ENCODE data around the gene OR2B2.
"Not testable (repeated sequence)": the region's sequence is repeated elsewhere in the genome, so short reads cannot be mapped to it uniquely, and the experiment has no call there.

OR2B2 gene

DNA sequence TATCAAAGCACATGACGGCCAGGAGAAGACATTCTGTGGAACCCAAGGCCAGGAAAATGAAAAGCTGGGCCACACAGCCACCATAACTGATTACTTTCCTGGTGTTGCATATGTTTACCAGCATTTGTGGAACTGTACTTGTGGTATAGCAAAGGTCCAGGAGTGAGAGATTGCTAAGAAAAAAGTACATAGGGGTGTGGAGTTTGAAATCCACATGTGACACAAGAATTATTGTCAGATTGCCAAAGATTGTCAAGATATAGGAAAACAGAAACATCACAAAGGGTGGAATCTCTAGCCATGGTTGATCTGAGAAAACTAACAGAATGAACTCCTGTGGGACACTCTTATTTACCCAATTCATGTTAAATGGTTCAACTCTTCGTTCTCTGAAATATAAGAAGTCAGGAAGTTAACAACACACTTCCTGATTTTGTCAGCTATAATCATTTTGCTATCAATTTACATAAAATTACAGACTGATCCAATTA lies at the start of gene OR2B2:
TSS of gene OR2B2 (minus strand) at position 441 of the 491 bp plus-strand sequence. CDS start at position 364, 77 bp downstream.
- DNase-seq = no peak

DNA sequence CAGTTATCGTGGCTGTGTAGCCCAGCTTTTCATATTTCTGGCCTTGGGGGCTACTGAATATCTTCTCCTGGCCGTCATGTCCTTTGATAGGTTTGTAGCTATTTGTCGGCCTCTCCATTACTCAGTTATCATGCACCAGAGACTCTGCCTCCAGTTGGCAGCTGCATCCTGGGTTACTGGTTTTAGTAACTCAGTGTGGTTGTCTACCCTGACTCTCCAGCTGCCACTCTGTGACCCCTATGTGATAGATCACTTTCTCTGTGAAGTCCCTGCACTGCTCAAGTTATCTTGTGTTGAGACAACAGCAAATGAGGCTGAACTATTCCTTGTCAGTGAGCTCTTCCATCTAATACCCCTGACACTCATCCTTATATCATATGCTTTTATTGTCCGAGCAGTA lies 45.3 kb upstream of the OR2B2 start:
- no peak for DNase-seq

DNA sequence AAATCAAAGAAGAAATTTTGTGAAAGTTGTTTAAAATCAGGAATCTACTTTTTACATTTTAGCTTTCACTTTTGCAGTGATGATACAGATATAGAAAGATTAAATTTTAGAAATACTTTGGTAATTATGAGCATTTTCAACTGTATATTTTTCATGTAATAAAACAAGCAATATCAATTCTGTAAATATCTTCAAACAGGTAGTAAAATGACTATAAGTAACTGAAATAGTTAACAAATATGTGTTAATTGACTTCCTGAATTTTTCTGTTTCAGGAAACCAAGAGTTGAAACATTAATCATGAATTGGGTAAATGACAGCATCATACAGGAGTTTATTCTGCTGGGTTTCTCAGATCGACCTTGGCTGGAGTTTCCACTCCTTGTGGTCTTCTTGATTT lies 44.7 kb upstream of the OR2B2 start, which contains the start of gene OR2B6:
TSS of gene OR2B6 (plus strand) at position 301 of the 400 bp plus-strand sequence. CDS start at position 301, 0 bp downstream.
- DNase-seq = no peak

GRCh38 chr6:27951040-27951439 lies 38.8 kb upstream of the OR2B2 start:
- no peak for DNase-seq

DNA sequence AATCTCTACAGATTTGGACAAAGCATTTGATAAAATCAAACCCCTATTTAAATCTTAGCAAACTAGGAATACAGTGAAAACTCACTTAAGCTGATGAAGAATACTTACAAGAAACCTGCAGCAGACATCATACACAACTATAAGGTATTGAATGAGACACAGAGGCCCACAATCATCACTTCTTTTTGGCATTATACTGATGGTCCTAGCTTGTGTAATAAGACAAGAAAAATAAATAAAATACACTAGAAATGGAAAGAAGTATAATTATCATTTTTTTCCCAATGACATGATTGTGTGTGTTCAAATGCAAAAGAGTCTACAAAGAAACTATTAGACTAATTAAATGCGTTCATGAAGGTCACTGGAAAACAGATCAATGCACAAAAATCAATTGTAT lies 36.0 kb upstream of the OR2B2 start:
- no peak for DNase-seq

DNA sequence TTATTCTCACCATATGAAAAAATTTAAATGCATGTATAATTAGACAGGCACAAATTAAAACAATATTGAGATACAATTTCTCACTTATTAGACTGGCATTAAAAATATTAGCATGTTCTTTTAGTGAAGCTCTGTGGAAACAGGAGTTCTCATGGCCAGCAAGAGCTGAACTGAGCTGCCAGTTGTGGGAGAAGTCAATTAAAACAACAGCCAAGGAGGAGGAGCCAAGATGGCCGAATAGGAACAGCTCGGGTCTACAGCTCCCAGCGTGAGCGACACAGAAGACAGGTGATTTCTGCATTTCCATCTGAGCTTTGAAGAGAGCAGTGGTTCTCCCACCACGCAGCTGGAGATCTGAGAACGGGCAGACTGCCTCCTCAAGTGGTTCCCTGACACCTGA lies 30.9 kb upstream of the OR2B2 start:
- DNase-seq = not testable (repeated sequence)

GRCh38 chr6:27940766-27941165 lies 28.6 kb upstream of the OR2B2 start:
- no peak for DNase-seq

- no peak for DNase-seq
These were observed 19.0 kb upstream of the OR2B2 start for GRCh38 chr6:27931209-27931608.

GRCh38 chr6:27929930-27930329 lies 17.7 kb upstream of the OR2B2 start:
- not testable (repeated sequence) for DNase-seq

- DNase-seq = not testable (repeated sequence)
These were observed 15.8 kb upstream of the OR2B2 start for GRCh38 chr6:27928041-27928440.

DNA sequence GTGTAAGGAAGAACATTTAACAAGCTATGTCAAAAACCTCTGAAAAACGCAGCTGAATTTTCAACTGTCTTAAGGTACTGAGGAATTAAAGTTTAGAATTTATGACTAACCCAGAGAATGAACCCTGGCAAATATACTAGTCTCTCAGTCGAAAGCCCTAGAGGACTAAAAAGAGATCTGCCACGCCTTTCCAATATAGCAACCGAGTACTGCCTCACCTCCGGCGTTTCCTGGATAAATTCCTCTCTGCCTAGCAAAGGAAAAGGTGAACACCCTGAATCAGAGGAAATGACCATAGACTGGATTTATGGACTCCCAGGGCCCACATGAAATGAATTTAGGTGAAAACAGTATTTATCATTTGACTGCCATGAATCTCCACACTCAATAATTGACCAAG lies 12.0 kb upstream of the OR2B2 start:
- DNase-seq = no peak

GRCh38 chr6:27922949-27923348 lies 10.8 kb upstream of the OR2B2 start:
- no peak for DNase-seq

DNA sequence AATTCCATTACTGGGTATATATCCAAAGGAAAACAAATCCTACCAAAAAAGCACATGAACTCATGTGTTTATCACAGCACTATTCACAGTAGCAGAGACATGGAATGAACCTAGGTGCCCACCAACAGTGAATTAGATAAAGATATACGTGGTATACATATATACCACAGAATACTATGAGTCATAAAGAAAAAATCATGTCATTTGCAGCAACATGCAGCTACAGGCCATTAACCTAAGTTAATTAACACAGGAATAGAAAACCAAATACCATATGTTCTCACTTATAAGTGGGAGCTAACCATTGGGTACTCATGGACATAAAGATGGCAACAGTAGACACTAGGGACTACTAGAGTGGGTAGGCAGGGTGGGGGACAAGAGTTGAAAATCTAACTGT lies 4.2 kb downstream of the OR2B2 start:
- no peak for DNase-seq

GRCh38 chr6:27902335-27903314 lies 9.6 kb downstream of the OR2B2 start:
- DNase-seq = peak; percentile 81

GRCh38 chr6:27901801-27902200 lies 10.4 kb downstream of the OR2B2 start:
- no peak for DNase-seq

DNA sequence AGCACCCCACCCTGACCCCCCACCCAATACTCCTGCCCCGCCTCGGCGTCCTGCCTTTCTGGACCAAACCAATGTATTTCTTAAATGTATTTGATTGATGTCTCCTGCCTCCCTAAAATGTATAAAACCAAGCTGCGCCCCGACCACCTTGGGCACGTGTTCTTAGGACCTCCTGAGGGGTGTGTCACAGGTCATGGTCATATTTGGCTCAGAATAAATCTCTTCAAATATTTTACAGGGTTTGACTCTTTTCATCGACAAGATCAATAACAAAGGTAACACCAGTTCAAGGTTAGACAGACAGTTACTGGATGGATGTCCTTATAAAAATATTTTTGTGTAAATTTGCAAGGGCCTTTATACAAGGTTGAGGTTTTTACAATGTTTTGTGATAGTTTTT lies 12.0 kb downstream of the OR2B2 start:
- DNase-seq = not testable (repeated sequence)

DNA sequence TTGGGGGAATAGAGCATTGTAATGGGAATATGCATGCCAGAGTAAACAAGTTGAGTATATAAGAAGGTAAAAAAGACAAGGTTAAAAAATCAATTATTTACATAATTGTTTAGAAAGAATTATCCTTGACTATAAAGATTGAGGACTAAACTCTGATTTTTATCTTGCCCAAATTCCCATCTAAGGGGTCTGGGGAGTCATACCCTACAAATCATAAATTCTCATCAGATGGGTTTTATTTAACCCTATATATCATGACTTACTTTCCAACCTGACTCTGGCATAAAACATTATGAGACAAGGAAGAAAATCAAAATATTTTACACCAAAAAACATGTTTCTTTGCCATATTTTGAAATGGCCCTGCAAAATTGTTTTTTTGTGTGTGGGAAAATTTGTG lies 12.7 kb downstream of the OR2B2 start:
- DNase-seq = no peak

- no peak for DNase-seq
These were observed 14.5 kb downstream of the OR2B2 start for GRCh38 chr6:27897580-27898206.

- DNase-seq = no peak
These were observed 15.8 kb downstream of the OR2B2 start for GRCh38 chr6:27896398-27896796.

GRCh38 chr6:27894839-27895762 lies 17.1 kb downstream of the OR2B2 start:
- peak; percentile 83 for DNase-seq

GRCh38 chr6:27893836-27894807 lies 18.1 kb downstream of the OR2B2 start:
- peak; percentile 97 for DNase-seq

All from NCI-H1105 (cell line).